HepG2 (cell line): ENCODE results near the gene POLR1C. TPM values are rescaled to one million over a fixed set of nuclear protein-coding genes. Genes with fewer than 3 reads are reported as not detected.
A peak's percentile ranks its signal among the peaks of the same experiment; 100 is the strongest.

ENCODE experiments used
- ATF6 ChIP-seq: sonication (generic); formaldehyde crosslinking; conservative IDR thresholded peaks from 2 replicates; pipeline ENCODE4 v1.4.0; 2020; ENCODE audit warnings: missing genetic modification reagents
- BCL3 ChIP-seq: sonication (generic); formaldehyde crosslinking; IDR thresholded peaks from 2 replicates; pipeline ENCODE4 v1.5.1; 2020; ENCODE audit warnings: mild to moderate bottlenecking, missing genetic modification reagents, moderate library complexity
- CSRNP2 ChIP-seq: sonication (generic); formaldehyde crosslinking; conservative IDR thresholded peaks from 2 replicates; pipeline ENCODE4 v1.8.0; 2022; ENCODE audit warnings: low read depth, missing genetic modification reagents
- HNF4A ChIP-seq: sonication (generic); formaldehyde crosslinking; IDR thresholded peaks from 2 replicates; pipeline ENCODE4 v1.4.0; 2020; ENCODE audit warnings: missing genetic modification reagents
- LCORL ChIP-seq, 2 experiments: fragments of 450-650 bp in 1 of 2; sonication (generic) in 1 of 2; formaldehyde crosslinking in 1 of 2; IDR thresholded peaks; 2 replicates each; pipeline versions ENCODE4 v1.5.0 to v1.6.1; 2017 to 2020; ENCODE audit warnings: antibody characterized with exemption in 1 of 2, missing genetic modification reagents in 1 of 2
- ZNF883 ChIP-seq: sonication (generic); formaldehyde crosslinking; IDR thresholded peaks from 2 replicates; pipeline ENCODE4 v1.5.1; 2020; ENCODE audit warnings: mild to moderate bottlenecking, missing genetic modification reagents; ENCODE audit errors: not compliant biosample characterization
- polyA plus RNA-seq, 8 experiments: library from polyadenylated mRNA; depleted of rRNA in 3 of 8; stranded (reverse) in 7 of 8; unstranded in 1 of 8; fragments of >200 nt; fragmentation: Illumina TruSeq in 4 of 8; extraction: Trizol in 4 of 8; gene quantifications; 2 replicates each; pipeline versions ENCODE4 v1.2.1 to v1.2.3, GENCODE V29; 2011 to 2016; ENCODE audit warnings: low read depth in 4 of 8, missing spikeins in 1 of 8, mixed read lengths in 1 of 8; ENCODE audit not compliant: insufficient read depth in 1 of 8
- total RNA-seq, 5 experiments: library from RNA; depleted of rRNA; stranded (reverse); fragments of >200 nt; fragmentation: Illumina TruSeq; extraction: Trizol; gene quantifications; 2 replicates each; pipeline ENCODE4 v1.2.3, GENCODE V29; 2016; ENCODE audit warnings: low read depth in 1 of 5

The POLR1C gene
- total and polyA plus RNA-seq, 2 of the 13 experiments (the other 11 are each of a cell fraction or from before 2014, with no cell fraction given): 62.6 to 72.2 TPM

- TF ChIP-seq CSRNP2 (CRISPR knock-in tag) (no peak), ZNF883 (CRISPR knock-in tag) (peak; percentile 29), LCORL (IDR thresholded peaks at IDR 0.05) (no peak), LCORL (CRISPR knock-in tag; IDR thresholded peaks at IDR 0.05) (peak; percentile 78), BCL3 (CRISPR knock-in tag) (0 out of 2 replicates have a peak, but pooled peaks have one; percentile 31), ATF6 (CRISPR knock-in tag) (no peak), HNF4A (CRISPR knock-in tag) (peak; percentile 76)
- TF ChIP-seq, all 625 proteins: peak for 58
Measured at GRCh38 chr6:43499028-43499815, 17.7 kb upstream of the POLR1C start (continued).
